Adrenal gland (tissue), 12 donors: Measurements from ENCODE around the gene SMIM38. TPM values are rescaled to one million over a fixed set of nuclear protein-coding genes. Genes with fewer than 3 reads are reported as not detected.

Source experiments
- DNase-seq, 7 donors: peaks; one replicate each; pipeline ENCODE4 v3.0.0-alpha.2; 2019 to 2020
- H3K27ac ChIP-seq, 5 donors: fragments of 200-600 bp; sonication (generic) in 4 of 5; 1 replicate in 3 of 5; 2 replicates in 2 of 5; pipeline versions ENCODE4 v1.5.1 to v1.8.0; 2016 to 2020; ENCODE audit warnings: mild to moderate bottlenecking in 1 of 5
- H3K27me3 ChIP-seq: fragments of 200-600 bp; 2 replicates; pipeline ENCODE4 v1.8.0; 2021
- H3K36me3 ChIP-seq, 2 donors: fragments of 200-600 bp; replicated peaks in 1 of 2; 1 replicate in 1 of 2; 2 replicates in 1 of 2; pipeline versions ENCODE4 v1.5.1 to v1.8.0; 2018 to 2022
- H3K4me1 ChIP-seq, 2 donors: fragments of 200-600 bp; replicated peaks in 1 of 2; 1 replicate in 1 of 2; 2 replicates in 1 of 2; pipeline versions ENCODE4 v1.5.1 to v1.8.0; 2018 to 2021
- H3K4me3 ChIP-seq, 4 donors: fragments of 200-600 bp; sonication (generic) in 3 of 4; one replicate each; pipeline ENCODE4 v1.5.1; 2016 to 2018
- H3K9me3 ChIP-seq, 3 donors: fragments of 200-600 bp; sonication (generic) in 1 of 3; replicated peaks in 1 of 3; 1 replicate in 2 of 3; 2 replicates in 1 of 3; pipeline versions ENCODE4 v1.5.1 to v1.8.0; 2016 to 2021
- CTCF ChIP-seq, 6 experiments: fragments of 450-650 bp in 4 of 6; fragments of 200-600 bp in 2 of 6; sonication (generic) in 1 of 6; IDR thresholded peaks; 1 replicate in 5 of 6; 2 replicates in 1 of 6; pipeline versions ENCODE4 v1.5.1 to v1.8.0; 2016 to 2021; ENCODE audit warnings: antibody characterized with exemption in 6 of 6, mild to moderate bottlenecking in 2 of 6, moderate library complexity in 1 of 6
- POLR2A ChIP-seq, 2 donors: fragments of 450-650 bp; IDR thresholded peaks; one replicate each; pipeline ENCODE4 v1.6.1; 2017; ENCODE audit warnings: antibody characterized with exemption in 2 of 2, mild to moderate bottlenecking in 2 of 2, moderate library complexity in 1 of 2
- WGBS, 4 donors: extraction: QIAGEN DNeasy Blood & Tissue Kit in 2 of 4; methylation state at CpG; one replicate each; pipeline versions ENCODE4 v1.1.5 to v1.1.7; 2013 to 2017; 5-methylcytosine and 5-hydroxymethylcytosine counted together
- intact Hi-C, 2 donors: fragments of 100-400 bp; cut with DNase I; formaldehyde crosslinking; loops; one replicate each; pipeline versions ENCODE4 v1.14.1 to v1.15.0; 2022 to 2023
- polyA plus RNA-seq, 3 donors: library from polyadenylated mRNA; stranded (reverse); fragments of 200-250 nt in 2 of 3; fragments of 350-450 nt in 1 of 3; fragmentation: Illumina TruSeq in 1 of 3; extraction: RNeasy Lipid Tissue Mini Kit (QIAGEN cat#74804) in 1 of 3; gene quantifications; one replicate each; pipeline ENCODE4 v1.2.3, GENCODE V29; 2013 to 2014
- total RNA-seq, 9 donors: library from RNA; depleted of rRNA in 4 of 9; stranded (reverse); fragments of >200 nt in 4 of 9; fragments of 120-200 nt in 1 of 9; fragmentation: NEBNext Ultra II Directional in 1 of 9; extraction: Animal tissue kit (Norgen Biotek cat#: 25700) in 1 of 9; gene quantifications; one replicate each; pipeline versions ENCODE4 v1.1.0 to v1.2.4, GENCODE V29; 2013 to 2023
- donor health status: healthy with polysubstance abuse.
- donor health status: Bipolar disorder and iron deficiency.
- donor health status: DM: yes; HTN: yes; CAD: no.
- donor health status: DM: no; HTN: no; CAD: no.
- donor health status: DM: no; HTN: no; CAD: no.
- donor health status: DM: yes; HTN: yes; CAD: no.

SMIM38 gene
- total and polyA plus RNA-seq, 12 donors = 0.11 to 0.33 (median 0.16) TPM; not detected in 4

- Histone ChIP-seq H3K9me3 (no peaks in the 10 kb centered on the region), H3K4me3 (no peak overlapping the region), H3K36me3 (no peaks in the 10 kb centered on the region), H3K4me1 (peaks cover 12% of the 10 kb centered on the region in 2 donors), H3K27ac (no peak overlapping the region), H3K27me3 (no peaks in the 10 kb centered on the region)
- WGBS, 4 donors = 84 to 95% (median 89%) methylated on average over 7 to 21 of the region's 21 CpGs
- intact Hi-C loops = no loop called here
- no peak for TF ChIP-seq CTCF (IDR thresholded peaks at IDR 0.05)
- no peak for TF ChIP-seq POLR2A (IDR thresholded peaks at IDR 0.05)
- DNase-seq = no peak
Observed at GRCh38 chr11:69120096-69120875, 35.4 kb upstream of the SMIM38 start.

- no peak overlapping the region for H3K27ac ChIP-seq
- no peaks in the 10 kb centered on the region for H3K36me3 ChIP-seq
- no peak overlapping the region for H3K4me3 ChIP-seq
- DNase-seq = no peak
- H3K9me3 ChIP-seq = no peaks in the 10 kb centered on the region
- no peak for TF ChIP-seq POLR2A (IDR thresholded peaks at IDR 0.05)
- TF ChIP-seq CTCF (IDR thresholded peaks at IDR 0.05) = no peak
- H3K27me3 ChIP-seq = no peaks in the 10 kb centered on the region
- 77 to 91% (median 86%) methylated on average over 9 of the region's 9 CpGs for WGBS, 4 donors
- H3K4me1 ChIP-seq = peaks cover 12% of the 10 kb centered on the region in 2 donors
- intact Hi-C loops = no loop called here
Observed at GRCh38 chr11:69121021-69121420, 34.7 kb upstream of the SMIM38 start.

- Histone ChIP-seq H3K4me1 (peaks cover 12% of the 10 kb centered on the region in 2 donors), H3K27me3 (no peaks in the 10 kb centered on the region), H3K4me3 (no peak overlapping the region), H3K27ac (peak overlapping the region in 1 of 5 donors; percentile 75), H3K36me3 (no peaks in the 10 kb centered on the region), H3K9me3 (no peaks in the 10 kb centered on the region)
- 76 to 89% (median 86%) methylated on average over 14 to 19 of the region's 19 CpGs for WGBS, 4 donors
- TF ChIP-seq CTCF (IDR thresholded peaks at IDR 0.05) = no peak
- TF ChIP-seq POLR2A (IDR thresholded peaks at IDR 0.05) = no peak
- DNase-seq = no peak
- intact Hi-C loops = no loop called here
Observed at GRCh38 chr11:69121621-69122325, 34.0 kb upstream of the SMIM38 start.

GRCh38 chr11:69122326-69122629, 33.5 kb upstream of the SMIM38 start:
- H3K4me1 ChIP-seq = peaks cover 12% of the 10 kb centered on the region in 2 donors
- DNase-seq = no peak
- H3K27me3 ChIP-seq = no peaks in the 10 kb centered on the region
- no peak for TF ChIP-seq POLR2A (IDR thresholded peaks at IDR 0.05)
- no peak for TF ChIP-seq CTCF (IDR thresholded peaks at IDR 0.05)
- no peaks in the 10 kb centered on the region for H3K36me3 ChIP-seq
- 81 to 88% (median 86%) methylated on average over 6 to 9 of the region's 9 CpGs for WGBS, 4 donors
- intact Hi-C loops = no loop called here
- H3K9me3 ChIP-seq = no peaks in the 10 kb centered on the region
- H3K4me3 ChIP-seq = no peak overlapping the region
- peak overlapping the region in 2 of 5 donors; percentile 37 to 75 for H3K27ac ChIP-seq
